ENCODE measurements around the gene CHI3L2.
A peak's percentile ranks its signal among the peaks of the same experiment; 100 is the strongest.

Gene CHI3L2

DNA sequence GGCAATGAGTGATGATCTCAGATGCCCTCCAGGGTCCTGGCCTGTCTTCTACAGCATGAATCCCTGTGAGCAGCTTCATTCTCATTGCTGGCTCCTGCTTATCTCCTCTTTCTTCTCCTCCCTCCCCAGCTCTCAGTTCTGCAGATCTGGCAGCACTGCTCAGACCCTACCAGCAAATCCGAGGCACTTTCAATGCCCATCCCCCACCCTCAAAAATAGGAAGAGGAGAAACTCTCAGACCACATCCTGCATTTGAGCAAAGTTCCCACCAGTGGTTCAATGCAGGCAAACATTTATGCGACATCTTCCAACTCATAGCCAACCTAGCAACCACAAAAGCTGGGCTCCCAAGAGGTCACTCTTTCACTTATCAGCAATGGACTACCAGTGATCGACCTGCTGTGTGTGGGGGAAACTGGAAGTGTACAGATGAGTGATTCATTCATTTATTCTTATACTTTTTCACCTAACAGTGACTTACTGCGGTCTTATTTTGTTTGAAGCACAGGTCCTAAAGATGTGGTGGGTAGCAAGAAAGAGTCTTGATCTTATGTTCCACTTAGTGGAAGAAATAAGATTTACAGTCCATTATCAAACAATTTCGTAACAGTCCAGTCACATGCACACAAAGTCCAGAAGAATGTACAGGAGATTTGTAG, 5.8 kb upstream of the CHI3L2 start:
- DNase-seq, result no peak

DNA sequence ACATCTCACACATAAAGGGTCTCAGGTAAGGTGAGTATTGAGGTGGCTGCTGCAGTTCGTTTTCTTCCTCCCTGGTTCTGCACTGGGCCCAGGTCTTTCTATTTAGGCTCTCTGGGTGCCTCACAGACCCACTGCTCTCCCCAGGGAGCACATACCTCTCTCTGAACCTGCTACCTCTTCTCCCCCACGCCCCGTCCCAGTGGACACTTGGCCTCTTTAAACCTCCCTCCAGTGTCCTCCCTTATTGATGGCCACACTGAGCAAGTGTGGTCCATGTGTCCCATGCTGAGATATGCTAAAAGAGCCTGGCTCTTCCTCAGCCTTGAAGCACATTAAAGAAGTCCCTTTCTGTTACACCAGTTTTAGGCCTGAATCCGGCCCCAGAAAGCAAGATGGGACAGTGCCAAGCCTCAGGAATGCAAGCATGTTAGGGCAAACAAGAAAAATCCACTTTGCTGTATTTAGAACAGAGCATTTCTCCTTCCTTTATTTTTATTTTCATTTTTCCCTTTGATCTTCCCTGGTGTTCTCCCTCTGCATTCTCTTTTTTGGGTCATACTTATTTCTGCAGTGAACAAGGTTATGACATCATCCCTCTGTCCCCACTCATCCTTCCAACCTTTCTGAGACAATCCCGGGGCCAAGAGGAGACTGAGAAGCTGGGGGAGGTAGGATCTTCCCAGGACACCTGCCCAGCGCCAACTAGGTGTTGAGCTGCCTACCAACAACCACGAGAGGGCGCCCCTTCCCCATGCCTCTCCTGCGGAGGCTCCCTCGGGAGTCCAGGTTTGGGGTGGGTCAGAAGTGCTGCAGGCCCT, 5.0 kb upstream of the CHI3L2 start:
- DNase-seq, result peak; percentile 63

DNA sequence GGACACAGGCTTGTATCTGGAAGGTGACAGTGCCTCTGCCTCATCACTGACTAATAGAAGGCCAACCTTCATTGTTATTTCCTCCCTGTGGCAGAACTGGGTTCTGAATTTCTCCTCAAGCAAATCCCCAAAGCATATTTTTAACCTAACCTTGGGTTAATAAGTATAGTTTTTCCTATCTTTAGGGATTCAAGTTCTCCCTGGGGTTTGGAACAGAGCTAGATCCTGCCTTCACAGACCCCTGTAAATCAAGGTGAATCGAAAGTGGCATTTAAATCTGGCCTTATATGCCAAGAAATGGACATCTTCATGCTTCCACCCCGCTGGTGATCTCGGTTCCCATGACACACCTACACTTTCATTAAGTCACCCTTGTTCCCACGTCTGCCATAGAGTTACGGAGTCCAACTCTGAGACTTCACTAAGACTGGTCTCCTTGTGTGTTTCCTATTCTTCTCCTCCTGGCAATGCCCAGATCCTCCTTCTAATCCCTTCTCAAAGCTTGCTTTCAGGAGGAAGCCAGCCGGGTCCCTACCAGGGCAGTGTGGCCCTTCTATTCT, 4.3 kb upstream of the CHI3L2 start:
- no peak for DNase-seq

DNA sequence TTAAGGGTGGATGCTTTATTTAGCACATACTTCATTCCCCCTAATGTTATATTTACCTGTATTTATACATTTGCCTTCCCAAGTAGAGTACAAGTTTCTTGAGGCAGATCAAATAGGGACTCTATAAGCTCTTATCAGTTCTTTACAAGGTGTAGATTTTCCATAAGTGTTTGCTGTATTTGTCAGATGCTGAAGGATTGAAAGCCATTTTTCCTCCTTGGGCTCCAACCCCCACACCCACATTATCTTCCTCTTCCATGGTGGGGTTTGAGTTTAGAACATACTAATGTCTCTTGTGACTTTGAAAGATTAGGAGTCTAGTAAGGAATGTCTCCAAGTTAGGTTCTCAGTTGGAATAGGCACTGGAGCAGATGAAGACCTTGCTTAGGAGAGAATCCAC, 2.4 kb upstream of the CHI3L2 start:
- no peak for DNase-seq

DNA sequence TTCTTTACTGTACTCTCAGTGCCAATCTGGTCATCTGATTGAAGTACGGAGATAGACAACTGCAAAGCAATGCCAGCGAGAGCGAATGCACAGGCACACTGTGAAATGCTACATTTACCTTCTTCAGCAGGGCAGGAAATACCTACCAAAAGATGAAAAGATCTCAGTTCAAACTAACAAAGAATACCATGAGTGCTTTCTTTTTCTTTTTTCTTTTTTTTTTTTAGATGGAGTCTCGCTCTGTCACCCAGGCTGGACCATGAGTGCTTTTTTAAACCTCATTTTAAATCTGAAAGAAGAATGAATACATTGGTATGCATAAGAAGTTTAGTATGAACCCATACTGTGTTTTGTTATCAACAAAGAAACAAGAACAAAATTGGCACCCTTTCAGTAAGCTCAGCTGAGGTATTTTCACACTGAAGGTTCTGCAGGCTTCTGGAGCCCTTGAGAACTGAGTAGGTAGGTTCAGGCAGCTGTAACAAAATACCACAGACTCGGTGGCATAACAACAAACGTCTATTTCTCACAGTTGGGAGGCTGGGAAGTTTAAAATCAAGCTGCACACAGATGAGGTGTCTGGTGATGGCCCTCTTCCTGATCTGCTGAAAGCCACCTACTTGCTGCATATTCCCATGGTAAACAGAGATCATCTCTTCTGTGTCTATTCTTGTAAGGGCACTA, 1.7 kb upstream of the CHI3L2 start:
- DNase-seq, result no peak

DNA sequence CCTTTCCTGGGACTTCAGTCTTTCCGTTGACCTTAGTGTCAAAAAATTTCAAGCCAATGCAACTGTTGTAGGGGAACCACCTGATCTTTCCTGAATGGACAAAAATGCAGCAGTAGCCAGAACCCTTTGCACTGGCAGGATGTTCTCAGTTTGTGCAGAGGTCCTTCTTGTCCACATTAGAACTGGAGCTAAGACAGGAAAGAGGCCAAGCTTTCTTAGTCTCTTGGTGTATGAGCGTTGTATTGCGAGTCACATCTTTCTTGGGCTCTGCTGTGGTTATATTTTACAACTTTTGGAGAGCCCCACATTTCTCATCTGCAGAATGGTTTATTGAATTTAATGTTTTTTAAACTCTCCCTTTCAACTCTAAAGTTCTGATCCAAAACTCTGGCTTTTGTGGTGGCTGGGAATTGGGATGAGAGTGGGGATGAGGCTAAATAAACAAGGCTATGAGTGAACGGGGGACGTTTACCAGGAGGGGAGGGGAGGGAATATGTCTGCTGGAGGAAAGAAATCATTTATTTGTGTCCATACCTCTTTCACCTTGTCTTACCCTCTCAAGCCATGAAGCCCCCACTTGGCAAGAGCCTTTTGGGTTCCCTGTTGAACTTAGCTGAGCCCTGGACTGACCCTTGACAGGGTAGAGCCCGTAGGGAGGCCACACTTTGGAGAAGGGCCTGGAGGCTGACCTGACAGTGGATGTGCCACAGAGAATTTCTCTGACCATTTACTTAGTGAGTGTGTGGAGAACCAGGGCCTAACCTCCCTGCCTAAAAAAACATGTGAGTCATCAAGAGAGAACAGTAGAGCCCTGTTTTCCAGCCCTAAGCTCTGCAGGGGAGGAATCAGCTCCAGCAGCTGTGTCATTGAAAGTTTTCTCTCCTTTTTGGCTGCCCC, 586 bp downstream of the CHI3L2 start:
- no peak for DNase-seq

DNA sequence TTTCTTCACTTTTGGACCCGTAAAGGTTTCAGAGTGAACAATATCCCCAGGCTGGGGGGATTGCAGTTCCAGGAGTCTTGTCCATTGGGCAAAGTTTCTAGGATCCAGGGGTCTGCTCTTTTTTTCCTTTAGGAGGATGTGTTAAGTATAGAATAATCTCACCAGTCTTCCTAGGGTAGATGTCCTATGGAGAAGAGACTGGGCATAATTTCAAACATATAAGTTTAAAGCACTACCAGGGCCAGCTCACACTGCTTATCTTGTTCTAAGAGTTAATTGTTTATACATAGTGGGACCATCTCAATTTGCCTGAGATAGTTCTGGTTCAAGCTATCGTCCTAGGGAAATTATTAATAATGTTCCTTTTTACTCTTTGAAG, 1.2 kb downstream of the CHI3L2 start:
- DNase-seq, result no peak

DNA sequence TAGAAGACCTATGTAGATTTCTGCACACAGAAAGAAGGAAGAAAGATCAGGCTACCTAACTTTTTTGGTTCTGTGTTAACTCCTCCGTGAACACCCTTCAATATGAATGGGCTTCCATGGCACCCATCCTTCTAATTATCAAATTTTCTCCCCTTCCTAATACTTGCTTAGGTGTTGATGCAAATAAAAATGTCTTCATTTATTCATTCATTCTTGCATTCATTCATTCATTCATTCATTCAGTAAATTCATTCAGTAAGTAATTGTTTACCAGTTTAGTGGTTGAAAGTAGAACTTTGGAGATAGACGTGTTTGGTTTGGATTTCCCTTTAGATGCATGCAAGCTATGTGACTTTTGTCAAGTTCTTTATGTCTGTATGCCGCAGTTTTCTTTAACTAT, 4.6 kb downstream of the CHI3L2 start:
- no peak for DNase-seq

DNA sequence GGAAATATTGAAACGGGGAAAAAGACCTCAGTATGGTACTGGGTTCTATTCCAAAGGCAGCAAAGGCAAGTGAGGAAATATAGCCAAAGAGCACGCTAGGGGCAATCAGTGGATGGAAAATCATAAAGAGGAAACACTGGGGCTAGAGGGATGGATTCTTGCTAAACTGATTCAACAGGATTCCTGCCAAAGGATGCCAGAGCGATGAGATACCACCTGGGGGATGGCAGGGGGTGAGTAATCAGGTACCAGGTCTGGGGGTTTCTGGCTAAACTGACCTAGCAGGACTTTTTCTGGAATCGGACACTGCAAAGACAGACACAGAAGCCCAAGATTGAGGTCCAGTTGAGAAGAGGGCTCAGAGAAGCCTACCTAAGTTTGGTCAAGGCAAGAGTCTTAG, 6.7 kb downstream of the CHI3L2 start:
- no peak for DNase-seq

DNA sequence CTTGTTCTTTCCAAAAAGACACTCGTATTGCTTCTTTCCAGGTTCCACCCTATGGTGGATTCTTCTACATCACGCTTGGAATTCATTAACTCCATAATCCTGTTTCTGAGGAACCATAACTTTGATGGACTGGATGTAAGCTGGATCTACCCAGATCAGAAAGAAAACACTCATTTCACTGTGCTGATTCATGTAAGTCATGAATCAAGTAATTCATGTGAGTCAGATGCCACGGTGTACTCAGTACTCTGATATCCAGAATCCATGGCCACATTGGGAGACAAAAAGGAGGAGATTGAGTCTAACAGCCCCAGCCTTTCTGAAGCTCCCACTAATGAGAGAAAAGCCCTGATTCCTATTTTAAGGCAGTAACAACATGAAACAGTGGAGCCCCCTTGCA, 7.4 kb downstream of the CHI3L2 start:
- DNase-seq, result no peak

DNA sequence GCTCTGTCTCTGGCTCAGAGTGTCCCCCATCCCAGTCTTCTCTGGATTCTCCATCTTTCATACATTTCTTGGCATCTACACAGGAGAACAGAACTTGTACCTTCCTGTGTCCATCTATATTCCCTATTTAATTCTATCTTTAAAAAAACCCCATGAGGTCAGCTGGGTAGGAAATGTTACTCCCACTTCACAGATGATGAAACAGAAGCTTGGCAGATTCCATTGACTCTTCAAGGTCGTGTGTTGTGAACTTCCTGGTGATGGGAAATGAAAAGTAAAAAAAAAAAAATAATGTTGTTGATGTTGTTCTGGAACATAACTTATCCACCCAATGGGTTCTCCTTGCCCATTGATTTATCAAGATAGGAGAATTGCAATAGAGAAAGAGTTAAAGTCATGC, 8.9 kb downstream of the CHI3L2 start:
- no peak for DNase-seq

DNA sequence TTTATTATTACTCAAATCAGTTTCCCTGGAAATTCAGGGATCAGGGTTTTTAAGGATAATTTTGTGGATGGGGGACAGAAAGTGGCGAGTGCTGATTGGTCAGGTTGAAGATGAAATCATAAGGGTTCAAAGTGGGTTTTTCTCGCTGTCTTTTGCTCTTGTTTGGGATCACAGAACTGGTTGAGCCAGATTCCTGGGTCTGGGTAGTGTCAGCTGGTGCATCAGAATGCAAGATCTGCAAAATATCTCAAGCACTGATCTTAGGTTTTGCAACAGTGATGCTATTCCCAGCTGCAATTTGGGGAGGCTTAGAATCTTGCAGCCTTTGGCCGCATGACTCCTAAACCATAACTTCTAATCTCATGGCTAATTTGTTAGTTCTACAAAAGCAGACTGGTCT, 9.3 kb downstream of the CHI3L2 start:
- DNase-seq, result no peak

DNA sequence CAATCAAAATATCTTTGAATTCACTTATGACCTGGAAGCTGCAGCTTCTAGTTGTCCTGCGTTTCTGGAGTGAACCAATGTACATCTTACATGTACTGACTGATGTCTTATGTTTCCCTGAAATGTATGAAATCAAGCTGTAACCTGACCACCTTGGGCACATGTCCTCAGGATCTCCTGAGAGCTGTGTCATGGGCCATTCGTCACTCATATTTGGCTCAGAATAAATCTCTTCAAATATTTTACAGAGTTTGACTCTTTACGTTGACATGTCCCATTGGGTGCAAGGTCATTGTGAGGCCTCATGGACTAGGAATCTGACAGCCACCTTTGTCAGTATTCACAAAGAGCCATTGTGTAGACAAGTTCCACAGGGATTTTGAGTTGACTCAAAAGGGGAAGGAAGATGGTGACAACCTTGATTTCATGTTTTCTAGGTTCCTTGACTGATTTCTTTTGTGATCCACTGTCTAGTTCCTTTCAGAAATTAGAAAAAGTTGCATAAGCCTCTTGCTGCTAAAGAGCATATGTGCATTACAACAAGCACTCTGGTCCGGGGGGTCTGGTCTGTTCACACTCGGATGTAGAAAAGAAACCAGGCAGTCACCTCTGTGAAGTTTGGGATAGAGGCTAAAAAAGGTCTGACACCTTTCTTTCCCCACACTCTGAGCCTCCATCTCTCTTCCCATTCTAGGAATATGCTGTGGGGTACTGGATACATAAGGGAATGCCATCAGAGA, 10.7 kb downstream of the CHI3L2 start:
- no peak for DNase-seq

DNA sequence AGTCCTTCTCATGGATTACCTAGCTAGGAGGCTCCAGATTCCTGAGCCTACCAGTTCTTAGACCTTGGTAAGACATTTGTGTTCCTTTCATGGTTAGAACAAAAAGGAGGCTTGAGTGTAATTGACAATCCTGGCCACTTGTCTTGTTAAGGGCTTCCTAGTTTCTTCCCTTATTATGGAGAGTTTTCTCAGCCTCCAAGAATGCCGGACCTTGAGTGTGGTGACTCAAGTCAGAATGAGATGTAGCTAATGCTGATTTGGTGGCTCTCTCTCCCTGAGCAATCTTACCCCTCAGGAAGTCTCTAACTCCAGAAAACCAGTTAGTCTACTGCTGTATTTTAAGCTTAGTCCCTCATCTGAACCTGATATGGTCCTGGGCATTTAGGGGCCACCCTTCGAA, 14.3 kb downstream of the CHI3L2 start:
- no peak for DNase-seq

DNA sequence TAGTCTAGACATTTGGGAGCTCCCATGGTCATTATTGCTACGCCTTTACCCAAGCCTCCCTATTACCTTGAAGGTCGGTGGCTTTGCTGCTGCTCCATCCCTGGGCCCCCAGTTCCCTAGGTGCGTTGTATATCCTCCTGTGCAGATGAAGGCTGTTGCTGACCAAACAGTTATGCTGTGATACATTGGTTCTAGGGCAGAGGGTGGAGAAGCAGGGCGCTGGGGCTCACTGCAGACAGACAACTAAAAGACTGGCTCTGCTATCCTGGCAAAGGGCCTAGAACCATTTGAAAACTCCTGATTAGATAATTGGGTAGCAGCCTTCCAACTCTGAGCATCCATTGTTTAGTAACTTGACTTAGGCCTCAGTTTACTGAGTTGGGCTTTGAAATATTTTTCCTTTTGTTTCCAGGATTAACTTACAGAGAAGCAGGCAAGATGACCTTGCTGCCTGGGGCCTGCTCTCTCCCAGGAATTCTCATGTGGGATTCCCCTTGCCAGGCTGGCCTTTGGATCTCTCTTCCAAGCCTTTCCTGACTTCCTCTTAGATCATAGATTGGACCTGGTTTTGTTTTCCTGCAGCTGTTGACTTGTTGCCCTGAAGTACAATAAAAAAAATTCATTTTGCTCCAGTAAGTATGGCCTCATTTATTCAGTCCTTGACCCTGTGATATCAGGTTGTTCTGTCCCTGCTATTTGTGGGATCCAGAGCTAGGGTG, 15.5 kb downstream of the CHI3L2 start:
- DNase-seq, result no peak

DNA sequence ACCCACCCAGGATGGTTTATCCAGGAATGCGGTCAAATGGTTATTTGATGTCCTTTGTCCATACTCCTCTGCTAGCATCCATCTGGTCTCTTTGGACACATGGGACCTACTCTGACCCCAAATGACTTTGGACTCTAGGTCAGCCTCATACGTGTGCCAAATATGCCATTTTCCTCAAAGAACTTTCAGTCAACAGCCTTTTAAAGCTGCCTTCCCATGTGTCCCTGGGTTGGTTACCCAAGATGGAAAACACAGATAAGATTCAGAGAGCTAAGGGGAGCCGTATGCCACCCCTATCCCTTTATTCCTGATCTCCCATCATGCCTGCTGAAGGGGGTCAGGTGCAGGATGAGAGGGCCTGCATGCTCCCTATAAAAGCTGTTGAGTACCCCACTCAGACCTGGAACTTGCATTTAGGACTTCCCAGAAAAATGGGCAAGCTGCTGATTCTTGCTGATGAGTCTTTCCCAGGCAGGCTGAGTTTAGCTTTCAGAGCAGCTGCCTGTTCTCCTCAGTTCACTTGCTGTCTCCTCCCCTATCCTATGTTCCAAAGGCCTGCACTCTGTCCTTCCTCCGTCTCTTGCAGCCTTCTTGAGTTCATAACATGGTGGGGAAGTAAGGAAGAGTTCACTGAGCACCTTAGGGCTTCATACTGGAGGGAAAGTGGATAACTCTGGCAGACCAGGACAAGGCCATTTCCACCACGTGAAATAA, 19.8 kb downstream of the CHI3L2 start:
- DNase-seq, result no peak

DNA sequence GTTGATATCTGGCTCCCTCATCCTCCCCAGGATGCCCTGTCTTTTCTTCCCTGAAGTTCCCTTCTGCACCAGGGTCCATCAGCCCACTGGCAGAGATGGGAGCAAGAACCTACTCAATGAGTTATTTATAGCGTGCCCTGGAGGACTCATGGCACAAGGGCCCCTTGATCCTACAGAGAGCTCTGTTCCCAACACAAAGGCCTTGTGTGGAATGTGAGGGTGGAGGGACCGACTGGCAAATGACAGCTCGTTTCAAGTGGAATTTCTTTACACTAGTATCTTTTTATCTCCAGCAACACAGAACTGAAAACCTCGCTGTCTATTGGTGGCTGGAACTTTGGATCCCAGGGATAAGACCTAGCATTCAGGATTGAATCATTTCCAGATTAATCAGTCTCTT, 22.4 kb downstream of the CHI3L2 start:
- DNase-seq, result no peak

DNA sequence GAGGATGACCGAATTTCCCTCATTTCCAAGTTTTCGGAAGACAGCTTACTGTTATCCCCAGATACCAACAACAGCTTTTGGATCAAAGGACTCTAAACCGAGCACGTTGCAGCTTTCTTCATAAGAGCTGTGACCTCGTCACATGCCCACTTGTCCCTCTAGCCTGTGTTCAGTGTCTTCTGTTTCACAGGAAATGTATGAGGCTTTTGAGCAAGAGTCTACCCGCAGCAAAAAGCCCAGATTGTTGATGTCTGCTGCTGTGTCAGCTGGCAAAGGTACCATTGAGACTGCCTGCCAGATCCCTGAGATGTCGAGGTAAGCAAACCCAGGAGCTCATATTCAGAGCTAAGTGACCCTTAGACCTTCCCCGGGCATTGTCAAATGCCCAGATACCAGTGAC, 24.1 kb downstream of the CHI3L2 start:
- DNase-seq, result no peak

DNA sequence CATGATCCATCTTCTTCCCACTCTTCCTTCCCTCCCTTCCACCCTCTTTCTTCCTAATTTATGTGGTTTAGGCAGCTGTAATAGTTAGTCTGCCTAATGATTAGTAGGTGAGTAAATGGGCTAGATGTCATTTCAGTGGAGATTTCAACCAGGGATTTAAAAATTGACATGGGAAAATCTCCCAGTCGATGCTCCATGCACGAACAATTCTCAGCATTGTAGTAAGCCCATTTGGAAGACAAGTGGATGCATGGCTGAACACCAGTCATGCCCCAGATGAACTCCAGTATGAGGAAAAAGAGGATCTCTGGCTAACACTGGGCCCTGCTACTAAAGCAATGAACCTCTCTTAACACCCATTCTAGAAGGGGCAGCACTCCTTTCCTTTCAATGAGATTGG, 25.3 kb downstream of the CHI3L2 start:
- DNase-seq, result no peak

DNA sequence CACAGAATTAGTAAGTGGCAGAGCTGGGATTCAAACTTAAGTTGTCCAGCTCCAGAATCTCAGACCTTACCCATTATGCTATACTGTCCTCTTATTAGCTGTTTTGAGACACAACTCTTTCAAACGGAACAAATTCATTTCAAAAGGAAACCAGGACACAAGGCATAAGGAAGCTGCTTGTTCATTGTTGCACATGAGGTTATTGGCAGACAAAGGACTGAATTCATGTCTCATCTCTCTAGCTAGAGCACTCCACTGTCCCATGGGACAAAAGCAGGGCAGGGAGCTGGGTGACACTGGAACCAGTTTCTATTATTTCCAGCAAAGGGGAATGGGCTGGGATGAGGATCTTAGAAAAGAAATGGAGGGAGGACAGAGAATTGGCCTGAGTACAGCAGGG, 26.4 kb downstream of the CHI3L2 start:
- DNase-seq, result no peak

Data from NCI-H69 (cell line).